GM21381 (cell line): ENCODE data around the gene EPB41L5.
"Not testable (repeated sequence)": the region's sequence is repeated elsewhere in the genome, so short reads cannot be mapped to it uniquely, and the experiment has no call there.

ENCODE experiments used
- ATAC-seq: cut with Tn5 transposase; IDR thresholded peaks from one replicate; pipeline ENCODE4 v1.9.1; 2021; ENCODE audit warnings: mild to moderate bottlenecking, moderate library complexity; ENCODE audit not compliant: unreplicated experiment

EPB41L5 gene

GRCh38 chr2:120140866-120141265 is 128.0 kb downstream of the EPB41L5 start:
- no peak for ATAC-seq

- ATAC-seq = no peak
Observed at GRCh38 chr2:120141300-120142069, 128.6 kb downstream of the EPB41L5 start.

- ATAC-seq = no peak
Observed at GRCh38 chr2:120142528-120143219, 129.8 kb downstream of the EPB41L5 start.

GRCh38 chr2:120148229-120148628 is 135.4 kb downstream of the EPB41L5 start:
- no peak for ATAC-seq

GRCh38 chr2:120148669-120149068 is 135.8 kb downstream of the EPB41L5 start:
- no peak for ATAC-seq

GRCh38 chr2:120149406-120149805 is 136.5 kb downstream of the EPB41L5 start:
- no peak for ATAC-seq

- no peak for ATAC-seq
Observed at GRCh38 chr2:120150040-120150482, 137.2 kb downstream of the EPB41L5 start.

- ATAC-seq = no peak
Observed at GRCh38 chr2:120155308-120155707, 142.4 kb downstream of the EPB41L5 start.

- not testable (repeated sequence) for ATAC-seq
Observed at GRCh38 chr2:120158658-120159057, 145.8 kb downstream of the EPB41L5 start.

- no peak for ATAC-seq
Observed at GRCh38 chr2:120161190-120161589, 148.3 kb downstream of the EPB41L5 start.

GRCh38 chr2:120162716-120163115 is 149.8 kb downstream of the EPB41L5 start:
- no peak for ATAC-seq

- no peak for ATAC-seq
Observed at GRCh38 chr2:120167272-120167671, 154.4 kb downstream of the EPB41L5 start.

GRCh38 chr2:120169020-120169419 is 156.1 kb downstream of the EPB41L5 start:
- no peak for ATAC-seq

GRCh38 chr2:120174963-120175581 is 162.2 kb downstream of the EPB41L5 start:
- ATAC-seq = no peak

GRCh38 chr2:120176526-120176925 is 163.6 kb downstream of the EPB41L5 start:
- no peak for ATAC-seq

GRCh38 chr2:120177001-120177621 is 164.2 kb downstream of the EPB41L5 start:
- ATAC-seq = peak; percentile 95

- ATAC-seq = no peak
Observed at GRCh38 chr2:120177973-120178372, 165.1 kb downstream of the EPB41L5 start.

- no peak for ATAC-seq
Observed at GRCh38 chr2:120179396-120179795, 166.5 kb downstream of the EPB41L5 start.

GRCh38 chr2:120180066-120180465 is 167.2 kb downstream of the EPB41L5 start:
- no peak for ATAC-seq

- ATAC-seq = no peak
Observed at GRCh38 chr2:120182019-120182560, 169.2 kb downstream of the EPB41L5 start.

- ATAC-seq = no peak
Observed at GRCh38 chr2:120189189-120189588, 176.3 kb downstream of the EPB41L5 start.
